GM12878 (cell line): ENCODE data around the gene FABP1.

Experiments
- EP300 ChIP-seq, 2 experiments: fragments of 150-350 bp in 1 of 2; IDR thresholded peaks; 2 replicates each; pipeline ENCODE4 v1.6.1; 2011 to 2012; ENCODE audit warnings: low read depth in 2 of 2, low read length in 2 of 2, borderline replicate concordance in 1 of 2, improper control_type of control experiment in 1 of 2, inconsistent platforms in 1 of 2; ENCODE audit not compliant: control insufficient read depth in 1 of 2
- HDGF ChIP-seq: fragments of 450-650 bp; IDR thresholded peaks from 2 replicates; pipeline ENCODE4 v1.6.1; 2016; ENCODE audit warnings: antibody characterized with exemption
- POLR2AphosphoS2 ChIP-seq: IDR thresholded peaks from 2 replicates; pipeline ENCODE4 v1.6.1; 2011; ENCODE audit warnings: low read depth, mild to moderate bottlenecking, low read length, improper control_type of control experiment, moderate library complexity
- RAD51 ChIP-seq: fragments of 450-650 bp; IDR thresholded peaks from 2 replicates; pipeline ENCODE4 v1.6.1; 2016; ENCODE audit warnings: moderate library complexity, mild to moderate bottlenecking, inconsistent platforms
- SMC3 ChIP-seq: IDR thresholded peaks from 2 replicates; pipeline ENCODE4 v1.6.1; 2011; ENCODE audit warnings: low read length, improper control_type of control experiment, borderline replicate concordance
- TAF1 ChIP-seq: IDR thresholded peaks from 2 replicates; pipeline ENCODE4 v1.6.1; 2011; ENCODE audit warnings: mild to moderate bottlenecking, low read depth, low read length, borderline replicate concordance
- YY1 ChIP-seq: IDR thresholded peaks from 2 replicates; pipeline ENCODE4 v1.6.1; 2011; ENCODE audit warnings: low read depth, mild to moderate bottlenecking, low read length
- ZNF274 ChIP-seq: IDR thresholded peaks from one replicate; pipeline ENCODE4 v1.8.0; 2011; ENCODE audit not compliant: insufficient read length, insufficient read depth
- ZSCAN29 ChIP-seq: fragments of 450-650 bp; IDR thresholded peaks from 2 replicates; pipeline ENCODE4 v1.6.1; 2017; ENCODE audit warnings: mild to moderate bottlenecking, moderate library complexity
- TF ChIP-seq, protein P1 (sequence below): IDR thresholded peaks from 2 replicates; pipeline ENCODE4 v1.6.1; 2011; ENCODE audit warnings: borderline replicate concordance, low read depth, mild to moderate bottlenecking, moderate library complexity, low read length; ENCODE audit not compliant: insufficient read depth, poor library complexity, severe bottlenecking
- TF ChIP-seq, protein P2 (sequence below), 3 experiments: IDR thresholded peaks in 2 of 3; conservative IDR thresholded peaks in 1 of 3; 2 replicates each; pipeline ENCODE4 v1.5.1; 2011; ENCODE audit warnings: low read depth in 3 of 3, low read length in 3 of 3, mild to moderate bottlenecking in 3 of 3, control low read depth in 2 of 3, moderate library complexity in 2 of 3, inconsistent platforms in 1 of 3, mixed read lengths in 1 of 3; ENCODE audit not compliant: control insufficient read depth in 2 of 3, insufficient read depth in 1 of 3; ENCODE audit errors: extremely low read depth in 1 of 3
- TF ChIP-seq, protein P3 (sequence below): fragments of 450-650 bp; IDR thresholded peaks from 2 replicates; pipeline ENCODE4 v1.6.1; 2017; ENCODE audit warnings: mild to moderate bottlenecking, moderate library complexity

DNA sequence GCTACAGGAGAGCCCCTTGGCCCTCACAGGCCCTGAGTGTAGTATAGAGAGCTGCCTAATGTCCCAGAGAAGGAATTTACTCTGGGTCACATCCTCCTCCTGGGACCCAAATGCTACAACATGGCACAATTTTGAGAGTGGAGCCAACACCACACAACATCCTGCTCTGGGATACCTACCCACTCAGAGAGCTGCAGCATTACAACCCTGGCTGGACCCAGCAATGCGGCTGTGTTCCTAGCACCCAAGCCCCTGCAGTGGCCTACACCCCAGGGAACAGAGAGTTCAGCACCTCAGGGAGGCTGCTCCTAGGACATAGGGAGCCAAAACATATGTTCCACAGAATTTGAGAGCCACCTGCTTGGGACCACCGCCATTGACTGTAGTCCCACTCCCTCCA lies 19.3 kb upstream of the FABP1 start:
- TF ChIP-seq ZNF274 (no peak), TAF1 (no peak), RAD51 (no peak), POLR2AphosphoS2 (no peak), YY1 (no peak), HDGF (no peak), EP300 (IDR thresholded peaks at IDR 0.05; ENCODE audit: borderline replicate concordance in 1 of 2, control insufficient read depth in 1 of 2, low read depth in 2 of 2, low read length in 2 of 2) (no peak), SMC3 (no peak), ZSCAN29 (no peak)
- TF ChIP-seq, protein P1, sequence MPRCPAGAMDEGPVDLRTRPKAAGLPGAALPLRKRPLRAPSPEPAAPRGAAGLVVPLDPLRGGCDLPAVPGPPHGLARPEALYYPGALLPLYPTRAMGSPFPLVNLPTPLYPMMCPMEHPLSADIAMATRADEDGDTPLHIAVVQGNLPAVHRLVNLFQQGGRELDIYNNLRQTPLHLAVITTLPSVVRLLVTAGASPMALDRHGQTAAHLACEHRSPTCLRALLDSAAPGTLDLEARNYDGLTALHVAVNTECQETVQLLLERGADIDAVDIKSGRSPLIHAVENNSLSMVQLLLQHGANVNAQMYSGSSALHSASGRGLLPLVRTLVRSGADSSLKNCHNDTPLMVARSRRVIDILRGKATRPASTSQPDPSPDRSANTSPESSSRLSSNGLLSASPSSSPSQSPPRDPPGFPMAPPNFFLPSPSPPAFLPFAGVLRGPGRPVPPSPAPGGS, result no peak
- TF ChIP-seq, protein P2, sequence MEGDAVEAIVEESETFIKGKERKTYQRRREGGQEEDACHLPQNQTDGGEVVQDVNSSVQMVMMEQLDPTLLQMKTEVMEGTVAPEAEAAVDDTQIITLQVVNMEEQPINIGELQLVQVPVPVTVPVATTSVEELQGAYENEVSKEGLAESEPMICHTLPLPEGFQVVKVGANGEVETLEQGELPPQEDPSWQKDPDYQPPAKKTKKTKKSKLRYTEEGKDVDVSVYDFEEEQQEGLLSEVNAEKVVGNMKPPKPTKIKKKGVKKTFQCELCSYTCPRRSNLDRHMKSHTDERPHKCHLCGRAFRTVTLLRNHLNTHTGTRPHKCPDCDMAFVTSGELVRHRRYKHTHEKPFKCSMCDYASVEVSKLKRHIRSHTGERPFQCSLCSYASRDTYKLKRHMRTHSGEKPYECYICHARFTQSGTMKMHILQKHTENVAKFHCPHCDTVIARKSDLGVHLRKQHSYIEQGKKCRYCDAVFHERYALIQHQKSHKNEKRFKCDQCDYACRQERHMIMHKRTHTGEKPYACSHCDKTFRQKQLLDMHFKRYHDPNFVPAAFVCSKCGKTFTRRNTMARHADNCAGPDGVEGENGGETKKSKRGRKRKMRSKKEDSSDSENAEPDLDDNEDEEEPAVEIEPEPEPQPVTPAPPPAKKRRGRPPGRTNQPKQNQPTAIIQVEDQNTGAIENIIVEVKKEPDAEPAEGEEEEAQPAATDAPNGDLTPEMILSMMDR (IDR thresholded peaks at IDR 0.05 in 2 of 3, conservative IDR thresholded peaks at IDR 0.05 in 1 of 3; ENCODE audit: control insufficient read depth in 2 of 3, extremely low read depth in 1 of 3, insufficient read depth in 1 of 3, low read depth in 3 of 3, low read length in 3 of 3), result no peak
- TF ChIP-seq, protein P3, sequence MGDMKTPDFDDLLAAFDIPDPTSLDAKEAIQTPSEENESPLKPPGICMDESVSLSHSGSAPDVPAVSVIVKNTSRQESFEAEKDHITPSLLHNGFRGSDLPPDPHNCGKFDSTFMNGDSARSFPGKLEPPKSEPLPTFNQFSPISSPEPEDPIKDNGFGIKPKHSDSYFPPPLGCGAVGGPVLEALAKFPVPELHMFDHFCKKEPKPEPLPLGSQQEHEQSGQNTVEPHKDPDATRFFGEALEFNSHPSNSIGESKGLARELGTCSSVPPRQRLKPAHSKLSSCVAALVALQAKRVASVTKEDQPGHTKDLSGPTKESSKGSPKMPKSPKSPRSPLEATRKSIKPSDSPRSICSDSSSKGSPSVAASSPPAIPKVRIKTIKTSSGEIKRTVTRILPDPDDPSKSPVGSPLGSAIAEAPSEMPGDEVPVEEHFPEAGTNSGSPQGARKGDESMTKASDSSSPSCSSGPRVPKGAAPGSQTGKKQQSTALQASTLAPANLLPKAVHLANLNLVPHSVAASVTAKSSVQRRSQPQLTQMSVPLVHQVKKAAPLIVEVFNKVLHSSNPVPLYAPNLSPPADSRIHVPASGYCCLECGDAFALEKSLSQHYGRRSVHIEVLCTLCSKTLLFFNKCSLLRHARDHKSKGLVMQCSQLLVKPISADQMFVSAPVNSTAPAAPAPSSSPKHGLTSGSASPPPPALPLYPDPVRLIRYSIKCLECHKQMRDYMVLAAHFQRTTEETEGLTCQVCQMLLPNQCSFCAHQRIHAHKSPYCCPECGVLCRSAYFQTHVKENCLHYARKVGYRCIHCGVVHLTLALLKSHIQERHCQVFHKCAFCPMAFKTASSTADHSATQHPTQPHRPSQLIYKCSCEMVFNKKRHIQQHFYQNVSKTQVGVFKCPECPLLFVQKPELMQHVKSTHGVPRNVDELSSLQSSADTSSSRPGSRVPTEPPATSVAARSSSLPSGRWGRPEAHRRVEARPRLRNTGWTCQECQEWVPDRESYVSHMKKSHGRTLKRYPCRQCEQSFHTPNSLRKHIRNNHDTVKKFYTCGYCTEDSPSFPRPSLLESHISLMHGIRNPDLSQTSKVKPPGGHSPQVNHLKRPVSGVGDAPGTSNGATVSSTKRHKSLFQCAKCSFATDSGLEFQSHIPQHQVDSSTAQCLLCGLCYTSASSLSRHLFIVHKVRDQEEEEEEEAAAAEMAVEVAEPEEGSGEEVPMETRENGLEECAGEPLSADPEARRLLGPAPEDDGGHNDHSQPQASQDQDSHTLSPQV, result no peak
